Panc1 (cell line): ENCODE results near the gene SLCO2A1.

Experiments used
- POLR2AphosphoS5 ChIP-seq: IDR thresholded peaks from 2 replicates; pipeline ENCODE4 v1.6.1; 2012; ENCODE audit warnings: mild to moderate bottlenecking, low read depth, low read length, moderate library complexity
- TCF7L2 ChIP-seq: IDR thresholded peaks from 2 replicates; pipeline ENCODE4 v1.6.1; 2011; ENCODE audit warnings: mild to moderate bottlenecking, low read depth, low read length, inconsistent platforms
- TF ChIP-seq, protein P1 (sequence below): fragments of 450-650 bp; IDR thresholded peaks from 2 replicates; pipeline ENCODE4 v1.5.1; 2017; ENCODE audit warnings: mild to moderate bottlenecking
- TF ChIP-seq, protein P2 (sequence below), 2 experiments: IDR thresholded peaks; 2 replicates each; pipeline ENCODE4 v1.6.1; 2011 to 2012; ENCODE audit warnings: low read depth in 2 of 2, control low read depth in 1 of 2, low read length in 1 of 2, mild to moderate bottlenecking in 1 of 2, moderate library complexity in 1 of 2; ENCODE audit not compliant: insufficient read depth in 1 of 2

DNA sequence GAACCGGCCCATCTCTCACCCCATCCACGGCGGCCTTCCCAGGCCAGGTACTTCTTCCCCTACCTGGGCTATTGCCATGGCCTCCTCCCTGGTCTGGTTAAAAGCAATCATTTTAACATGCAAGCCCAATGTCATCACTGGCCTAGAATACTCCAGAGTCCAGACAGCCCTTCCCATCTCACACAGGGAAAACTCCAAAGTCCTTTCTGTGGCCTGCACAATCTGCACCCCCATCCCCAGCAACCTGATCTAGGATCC, 45.8 kb upstream of the SLCO2A1 start:
- TF ChIP-seq, protein P1, sequence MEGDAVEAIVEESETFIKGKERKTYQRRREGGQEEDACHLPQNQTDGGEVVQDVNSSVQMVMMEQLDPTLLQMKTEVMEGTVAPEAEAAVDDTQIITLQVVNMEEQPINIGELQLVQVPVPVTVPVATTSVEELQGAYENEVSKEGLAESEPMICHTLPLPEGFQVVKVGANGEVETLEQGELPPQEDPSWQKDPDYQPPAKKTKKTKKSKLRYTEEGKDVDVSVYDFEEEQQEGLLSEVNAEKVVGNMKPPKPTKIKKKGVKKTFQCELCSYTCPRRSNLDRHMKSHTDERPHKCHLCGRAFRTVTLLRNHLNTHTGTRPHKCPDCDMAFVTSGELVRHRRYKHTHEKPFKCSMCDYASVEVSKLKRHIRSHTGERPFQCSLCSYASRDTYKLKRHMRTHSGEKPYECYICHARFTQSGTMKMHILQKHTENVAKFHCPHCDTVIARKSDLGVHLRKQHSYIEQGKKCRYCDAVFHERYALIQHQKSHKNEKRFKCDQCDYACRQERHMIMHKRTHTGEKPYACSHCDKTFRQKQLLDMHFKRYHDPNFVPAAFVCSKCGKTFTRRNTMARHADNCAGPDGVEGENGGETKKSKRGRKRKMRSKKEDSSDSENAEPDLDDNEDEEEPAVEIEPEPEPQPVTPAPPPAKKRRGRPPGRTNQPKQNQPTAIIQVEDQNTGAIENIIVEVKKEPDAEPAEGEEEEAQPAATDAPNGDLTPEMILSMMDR, result no peak
- no peak for TF ChIP-seq TCF7L2
- no peak for TF ChIP-seq POLR2AphosphoS5
- TF ChIP-seq, protein P2, sequence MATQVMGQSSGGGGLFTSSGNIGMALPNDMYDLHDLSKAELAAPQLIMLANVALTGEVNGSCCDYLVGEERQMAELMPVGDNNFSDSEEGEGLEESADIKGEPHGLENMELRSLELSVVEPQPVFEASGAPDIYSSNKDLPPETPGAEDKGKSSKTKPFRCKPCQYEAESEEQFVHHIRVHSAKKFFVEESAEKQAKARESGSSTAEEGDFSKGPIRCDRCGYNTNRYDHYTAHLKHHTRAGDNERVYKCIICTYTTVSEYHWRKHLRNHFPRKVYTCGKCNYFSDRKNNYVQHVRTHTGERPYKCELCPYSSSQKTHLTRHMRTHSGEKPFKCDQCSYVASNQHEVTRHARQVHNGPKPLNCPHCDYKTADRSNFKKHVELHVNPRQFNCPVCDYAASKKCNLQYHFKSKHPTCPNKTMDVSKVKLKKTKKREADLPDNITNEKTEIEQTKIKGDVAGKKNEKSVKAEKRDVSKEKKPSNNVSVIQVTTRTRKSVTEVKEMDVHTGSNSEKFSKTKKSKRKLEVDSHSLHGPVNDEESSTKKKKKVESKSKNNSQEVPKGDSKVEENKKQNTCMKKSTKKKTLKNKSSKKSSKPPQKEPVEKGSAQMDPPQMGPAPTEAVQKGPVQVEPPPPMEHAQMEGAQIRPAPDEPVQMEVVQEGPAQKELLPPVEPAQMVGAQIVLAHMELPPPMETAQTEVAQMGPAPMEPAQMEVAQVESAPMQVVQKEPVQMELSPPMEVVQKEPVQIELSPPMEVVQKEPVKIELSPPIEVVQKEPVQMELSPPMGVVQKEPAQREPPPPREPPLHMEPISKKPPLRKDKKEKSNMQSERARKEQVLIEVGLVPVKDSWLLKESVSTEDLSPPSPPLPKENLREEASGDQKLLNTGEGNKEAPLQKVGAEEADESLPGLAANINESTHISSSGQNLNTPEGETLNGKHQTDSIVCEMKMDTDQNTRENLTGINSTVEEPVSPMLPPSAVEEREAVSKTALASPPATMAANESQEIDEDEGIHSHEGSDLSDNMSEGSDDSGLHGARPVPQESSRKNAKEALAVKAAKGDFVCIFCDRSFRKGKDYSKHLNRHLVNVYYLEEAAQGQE (IDR thresholded peaks at IDR 0.05; ENCODE audit: insufficient read depth in 1 of 2, low read depth in 2 of 2, low read length in 1 of 2), result no peak
